Duodenal mucosa (tissue), 2 donors: ENCODE results near the gene RIT2.

ENCODE experiments used
- H3K27ac ChIP-seq: one replicate; pipeline ENCODE4 v1.7.0; 2013; ENCODE audit warnings: low read depth, low read length
- H3K27me3 ChIP-seq, 2 donors: one replicate each; pipeline ENCODE4 v1.7.0; 2013; ENCODE audit warnings: low read length in 2 of 2, control low read depth in 1 of 2; ENCODE audit not compliant: insufficient read depth in 2 of 2, control insufficient read depth in 1 of 2
- H3K36me3 ChIP-seq, 2 donors: one replicate each; pipeline ENCODE4 v1.7.0; 2013; ENCODE audit warnings: low read length in 2 of 2, control low read depth in 1 of 2; ENCODE audit not compliant: insufficient read depth in 2 of 2, control insufficient read depth in 1 of 2
- H3K4me1 ChIP-seq, 2 donors: one replicate each; pipeline ENCODE4 v1.7.0; 2013; ENCODE audit warnings: low read length in 2 of 2, control low read depth in 1 of 2; ENCODE audit not compliant: insufficient read depth in 2 of 2, control insufficient read depth in 1 of 2
- H3K4me3 ChIP-seq, 2 donors: one replicate each; pipeline ENCODE4 v1.7.0; 2013; ENCODE audit warnings: low read length in 2 of 2, low read depth in 1 of 2
- H3K9ac ChIP-seq, 2 donors: one replicate each; pipeline ENCODE4 v1.7.0; 2013; ENCODE audit warnings: low read length in 2 of 2, low read depth in 1 of 2
- H3K9me3 ChIP-seq, 2 donors: one replicate each; pipeline ENCODE4 v1.7.0; 2013; ENCODE audit warnings: low read length in 2 of 2, control low read depth in 1 of 2; ENCODE audit not compliant: control insufficient read depth in 1 of 2

Gene RIT2

GRCh38 chr18:43134876-43135275 lies 19.4 kb upstream of the RIT2 start:
- no peaks in the 10 kb centered on the region for H3K9me3 ChIP-seq
- H3K4me3 ChIP-seq: no peak overlapping the region
- H3K36me3 ChIP-seq: no peaks in the 10 kb centered on the region
- H3K27me3 ChIP-seq: no peaks in the 10 kb centered on the region
- H3K27ac ChIP-seq: no peak overlapping the region
- no peak overlapping the region for H3K9ac ChIP-seq
- H3K4me1 ChIP-seq: no peaks in the 10 kb centered on the region

- Histone ChIP-seq H3K4me3 (no peak overlapping the region), H3K36me3 (no peaks in the 10 kb centered on the region), H3K9ac (no peak overlapping the region)
Observed at GRCh38 chr18:43130716-43131260, 15.3 kb upstream of the RIT2 start.

GRCh38 chr18:43129946-43130524 lies 14.6 kb upstream of the RIT2 start:
- Histone ChIP-seq H3K4me1 (no peaks in the 10 kb centered on the region), H3K27me3 (no peaks in the 10 kb centered on the region), H3K4me3 (no peak overlapping the region), H3K27ac (no peak overlapping the region), H3K36me3 (no peaks in the 10 kb centered on the region), H3K9ac (no peak overlapping the region), H3K9me3 (no peaks in the 10 kb centered on the region)

More at GRCh38 chr18:43130716-43131260, 15.3 kb upstream of the RIT2 start:
- H3K9me3 ChIP-seq: no peaks in the 10 kb centered on the region
- no peaks in the 10 kb centered on the region for H3K4me1 ChIP-seq
- no peak overlapping the region for H3K27ac ChIP-seq
- no peaks in the 10 kb centered on the region for H3K27me3 ChIP-seq

GRCh38 chr18:43125471-43125870 lies 10.0 kb upstream of the RIT2 start:
- no peaks in the 10 kb centered on the region for H3K9me3 ChIP-seq
- no peak overlapping the region for H3K9ac ChIP-seq
- no peak overlapping the region for H3K4me3 ChIP-seq
- H3K4me1 ChIP-seq: no peaks in the 10 kb centered on the region
- H3K27me3 ChIP-seq: no peaks in the 10 kb centered on the region
- H3K36me3 ChIP-seq: no peaks in the 10 kb centered on the region
- H3K27ac ChIP-seq: no peak overlapping the region

GRCh38 chr18:43122955-43123354 lies 7.5 kb upstream of the RIT2 start:
- Histone ChIP-seq H3K27me3 (no peaks in the 10 kb centered on the region), H3K4me3 (no peak overlapping the region), H3K36me3 (no peaks in the 10 kb centered on the region), H3K27ac (no peak overlapping the region), H3K9ac (no peak overlapping the region), H3K4me1 (no peaks in the 10 kb centered on the region), H3K9me3 (no peaks in the 10 kb centered on the region)

- no peak overlapping the region for H3K9ac ChIP-seq
- H3K27me3 ChIP-seq: no peaks in the 10 kb centered on the region
- H3K9me3 ChIP-seq: no peaks in the 10 kb centered on the region
- no peaks in the 10 kb centered on the region for H3K36me3 ChIP-seq
- H3K27ac ChIP-seq: no peak overlapping the region
- H3K4me1 ChIP-seq: no peaks in the 10 kb centered on the region
- no peak overlapping the region for H3K4me3 ChIP-seq
Observed at GRCh38 chr18:43116699-43117294, 1.3 kb upstream of the RIT2 start.

GRCh38 chr18:43113220-43113895 lies 2.1 kb downstream of the RIT2 start:
- no peaks in the 10 kb centered on the region for H3K36me3 ChIP-seq
- H3K9ac ChIP-seq: no peak overlapping the region
- H3K4me3 ChIP-seq: no peak overlapping the region
- no peaks in the 10 kb centered on the region for H3K9me3 ChIP-seq
- H3K27me3 ChIP-seq: no peaks in the 10 kb centered on the region
- no peaks in the 10 kb centered on the region for H3K4me1 ChIP-seq
- no peak overlapping the region for H3K27ac ChIP-seq

- H3K27ac ChIP-seq: no peak overlapping the region
- no peak overlapping the region for H3K9ac ChIP-seq
- H3K36me3 ChIP-seq: no peaks in the 10 kb centered on the region
- H3K9me3 ChIP-seq: no peaks in the 10 kb centered on the region
- no peaks in the 10 kb centered on the region for H3K4me1 ChIP-seq
- no peaks in the 10 kb centered on the region for H3K27me3 ChIP-seq
- H3K4me3 ChIP-seq: no peak overlapping the region
Observed at GRCh38 chr18:43108882-43109281, 6.6 kb downstream of the RIT2 start.

- Histone ChIP-seq H3K27ac (no peak overlapping the region), H3K9ac (no peak overlapping the region), H3K4me3 (no peak overlapping the region), H3K27me3 (no peaks in the 10 kb centered on the region), H3K36me3 (no peaks in the 10 kb centered on the region), H3K9me3 (no peaks in the 10 kb centered on the region), H3K4me1 (no peaks in the 10 kb centered on the region)
Observed at GRCh38 chr18:43108469-43108868, 7.0 kb downstream of the RIT2 start.

GRCh38 chr18:43093646-43094045 lies 21.8 kb downstream of the RIT2 start:
- H3K27ac ChIP-seq: no peak overlapping the region
- H3K9me3 ChIP-seq: no peaks in the 10 kb centered on the region
- no peaks in the 10 kb centered on the region for H3K36me3 ChIP-seq
- no peaks in the 10 kb centered on the region for H3K4me1 ChIP-seq
- H3K9ac ChIP-seq: no peak overlapping the region
- no peak overlapping the region for H3K4me3 ChIP-seq
- H3K27me3 ChIP-seq: no peaks in the 10 kb centered on the region
